ENCODE results near the gene ABLIM1.

DNA sequence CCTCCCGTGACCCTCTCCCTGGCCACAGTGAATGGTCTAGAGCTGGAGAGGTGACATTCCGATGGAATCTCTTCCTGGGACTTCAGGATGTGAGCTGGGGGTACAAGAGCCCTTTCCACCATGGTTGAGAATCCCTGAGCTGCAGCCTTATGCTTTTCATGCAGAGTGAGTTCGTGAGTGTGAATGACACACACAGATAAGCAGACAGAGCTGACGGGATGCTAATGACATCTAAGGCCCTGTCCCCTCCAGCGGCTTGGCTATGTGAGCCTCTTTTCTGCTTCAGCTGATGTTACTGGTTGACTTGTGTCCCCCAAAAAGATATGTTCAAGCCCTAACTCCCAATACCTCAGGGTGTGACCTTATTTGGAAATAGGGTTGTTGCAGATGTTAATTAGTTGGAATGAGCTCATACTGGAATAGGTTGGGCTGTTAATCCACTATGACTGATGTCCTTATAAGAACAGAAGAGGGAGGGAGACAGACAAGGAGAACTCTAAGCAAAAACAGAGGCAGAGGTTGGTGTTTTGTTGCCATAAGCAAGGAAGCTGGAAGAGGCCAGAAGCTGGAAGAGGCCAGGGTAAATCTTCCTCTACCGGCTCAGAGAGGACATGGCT, 142.7 kb downstream of the ABLIM1 start:
- TF ChIP-seq, protein P1, sequence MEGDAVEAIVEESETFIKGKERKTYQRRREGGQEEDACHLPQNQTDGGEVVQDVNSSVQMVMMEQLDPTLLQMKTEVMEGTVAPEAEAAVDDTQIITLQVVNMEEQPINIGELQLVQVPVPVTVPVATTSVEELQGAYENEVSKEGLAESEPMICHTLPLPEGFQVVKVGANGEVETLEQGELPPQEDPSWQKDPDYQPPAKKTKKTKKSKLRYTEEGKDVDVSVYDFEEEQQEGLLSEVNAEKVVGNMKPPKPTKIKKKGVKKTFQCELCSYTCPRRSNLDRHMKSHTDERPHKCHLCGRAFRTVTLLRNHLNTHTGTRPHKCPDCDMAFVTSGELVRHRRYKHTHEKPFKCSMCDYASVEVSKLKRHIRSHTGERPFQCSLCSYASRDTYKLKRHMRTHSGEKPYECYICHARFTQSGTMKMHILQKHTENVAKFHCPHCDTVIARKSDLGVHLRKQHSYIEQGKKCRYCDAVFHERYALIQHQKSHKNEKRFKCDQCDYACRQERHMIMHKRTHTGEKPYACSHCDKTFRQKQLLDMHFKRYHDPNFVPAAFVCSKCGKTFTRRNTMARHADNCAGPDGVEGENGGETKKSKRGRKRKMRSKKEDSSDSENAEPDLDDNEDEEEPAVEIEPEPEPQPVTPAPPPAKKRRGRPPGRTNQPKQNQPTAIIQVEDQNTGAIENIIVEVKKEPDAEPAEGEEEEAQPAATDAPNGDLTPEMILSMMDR (IDR thresholded peaks at IDR 0.05): no peak
- no peak for TF ChIP-seq ZFX (IDR thresholded peaks at IDR 0.05; ENCODE audit: borderline replicate concordance)

All from 22Rv1 (cell line).